ENCODE measurements around the gene ICAM2.
"Not testable (repeated sequence)": the region's sequence is repeated elsewhere in the genome, so short reads cannot be mapped to it uniquely, and the experiment has no call there.

Gene ICAM2

DNA sequence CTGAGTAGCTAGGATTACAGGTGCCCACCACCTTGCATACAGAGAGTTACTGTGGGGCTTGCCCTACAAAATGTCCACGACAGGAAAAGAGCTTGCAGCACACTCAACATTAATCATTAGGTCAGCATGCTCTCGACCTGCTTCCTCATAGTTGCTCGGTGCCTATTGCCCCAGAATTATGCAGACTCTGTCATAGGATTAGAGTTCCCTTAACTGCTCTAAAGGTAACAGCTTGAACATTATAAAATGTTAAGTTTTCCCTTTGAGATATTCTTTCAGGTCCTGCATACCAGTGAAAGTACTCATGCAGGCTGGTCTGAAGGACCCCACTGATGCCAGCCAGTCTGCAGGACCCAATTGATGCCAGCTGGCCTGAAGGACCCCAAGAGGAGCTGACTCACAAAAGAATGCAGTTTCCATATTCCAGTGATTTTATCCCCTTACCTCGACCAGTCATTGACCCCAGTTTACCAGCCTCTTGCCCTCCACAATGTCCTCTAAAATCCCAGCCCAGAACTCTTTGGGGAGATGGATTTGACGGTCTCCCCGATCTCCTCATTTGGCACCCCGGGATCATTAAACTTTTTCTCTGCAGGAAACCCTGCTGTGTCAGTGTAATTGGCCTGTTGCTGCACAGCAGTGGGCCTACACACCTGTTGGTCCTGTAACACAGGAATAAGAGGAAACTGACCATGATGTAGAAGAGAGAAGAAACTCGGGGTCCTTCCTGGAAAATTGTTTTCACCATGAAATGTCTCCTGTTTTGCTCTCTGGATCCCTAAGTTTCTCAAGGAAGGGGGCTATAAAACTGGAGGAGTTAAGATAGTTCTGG is 10.6 kb downstream of the ICAM2 start:
- no peak for DNase-seq (ENCODE audit: low read depth)

DNA sequence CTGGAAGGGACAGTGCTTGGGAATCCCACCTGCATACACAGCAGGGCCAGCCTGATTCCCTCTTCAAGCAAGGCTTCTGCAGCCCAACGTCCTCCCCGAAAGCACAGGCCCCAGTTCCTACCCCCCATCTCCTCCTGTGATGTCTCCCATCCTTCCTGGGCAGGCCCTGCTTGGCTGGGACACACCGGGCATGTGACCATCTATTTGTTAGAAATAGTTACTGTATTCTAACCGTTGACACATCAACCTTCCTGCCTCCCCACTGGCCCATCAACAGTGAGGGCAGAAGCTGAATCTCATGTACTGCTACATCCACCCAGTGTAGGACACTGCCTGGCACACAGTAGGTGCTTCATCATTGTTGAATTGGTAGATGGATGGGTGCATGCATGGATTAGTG is 11.6 kb downstream of the ICAM2 start:
- DNase-seq (ENCODE audit: low read depth), result no peak

DNA sequence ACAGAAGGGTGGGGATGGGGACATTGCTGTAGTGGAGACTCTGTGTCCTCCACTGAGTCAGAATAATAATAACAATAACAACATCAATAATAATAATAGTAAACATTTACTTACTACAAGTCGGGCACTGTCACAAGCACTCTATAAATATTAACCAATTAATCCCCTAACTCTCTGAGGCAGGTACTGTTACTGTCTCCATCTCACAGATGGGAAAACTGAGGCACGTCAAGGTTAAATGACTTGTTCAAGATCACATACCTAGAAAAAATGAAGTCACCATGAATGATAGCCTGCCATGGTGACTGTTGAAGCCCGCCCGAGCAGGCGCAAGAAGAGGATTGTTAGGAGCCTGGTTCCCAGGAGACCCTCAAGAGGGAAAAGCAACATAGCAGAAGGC is 12.1 kb downstream of the ICAM2 start:
- DNase-seq (ENCODE audit: low read depth), result no peak

DNA sequence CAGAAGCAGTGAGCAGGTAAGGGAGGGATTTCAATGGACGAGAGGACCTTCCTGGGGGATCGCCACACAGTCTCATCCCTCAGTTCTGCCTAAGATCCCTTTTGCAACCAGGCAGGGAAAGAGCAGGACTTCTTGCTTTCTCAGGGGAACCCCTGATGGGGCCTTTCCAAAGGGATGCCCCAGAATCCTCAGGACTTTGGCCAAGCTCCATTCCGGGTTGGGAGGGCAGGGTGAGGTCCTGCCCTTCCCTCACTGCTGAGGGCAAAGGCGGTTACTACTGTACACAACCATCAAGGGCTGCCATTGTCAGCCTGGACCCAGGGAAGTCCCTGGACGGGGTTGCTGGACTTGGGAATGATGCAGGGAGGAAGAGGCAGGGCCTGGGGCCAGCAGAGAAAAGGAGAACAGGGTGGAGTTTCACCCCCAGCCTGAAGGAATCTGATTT is 12.6 kb downstream of the ICAM2 start:
- no peak for DNase-seq (ENCODE audit: low read depth)

DNA sequence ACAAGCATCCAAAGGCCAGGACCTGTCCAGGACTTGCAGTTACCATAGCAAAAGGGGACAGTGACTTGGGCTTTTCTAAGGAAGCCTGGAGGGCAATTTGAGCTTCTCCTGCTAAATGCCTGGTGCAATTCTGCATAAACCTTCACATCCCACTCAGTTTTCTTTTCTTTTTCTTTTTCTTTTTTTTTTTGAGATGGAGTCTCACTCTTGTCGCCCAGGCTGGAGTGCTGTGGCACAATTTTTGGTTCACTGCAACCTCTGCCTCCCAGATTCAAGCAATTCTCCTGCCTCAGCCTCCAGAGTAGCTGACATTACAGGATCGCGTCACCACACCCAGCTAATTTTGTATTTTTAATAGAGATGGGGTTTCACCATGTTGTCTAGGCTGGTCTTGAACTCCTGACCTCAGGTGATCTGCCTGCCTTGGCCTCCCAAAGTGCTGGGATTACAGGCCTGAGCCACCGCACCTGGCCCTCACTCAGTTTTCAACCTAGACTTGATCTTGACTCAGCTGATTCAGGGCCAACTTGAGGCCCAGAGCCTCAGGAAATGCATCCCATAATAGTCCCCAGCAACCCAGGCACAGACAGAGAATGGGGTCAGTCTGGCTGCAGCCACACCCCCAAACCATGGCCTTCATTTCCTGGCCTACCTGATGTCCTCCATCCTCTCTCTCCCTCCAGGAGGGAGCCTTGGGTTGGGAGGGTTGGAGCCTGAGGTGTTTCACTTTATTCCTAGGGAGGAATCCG is 13.2 kb downstream of the ICAM2 start:
- DNase-seq (ENCODE audit: low read depth), result not testable (repeated sequence)

DNA sequence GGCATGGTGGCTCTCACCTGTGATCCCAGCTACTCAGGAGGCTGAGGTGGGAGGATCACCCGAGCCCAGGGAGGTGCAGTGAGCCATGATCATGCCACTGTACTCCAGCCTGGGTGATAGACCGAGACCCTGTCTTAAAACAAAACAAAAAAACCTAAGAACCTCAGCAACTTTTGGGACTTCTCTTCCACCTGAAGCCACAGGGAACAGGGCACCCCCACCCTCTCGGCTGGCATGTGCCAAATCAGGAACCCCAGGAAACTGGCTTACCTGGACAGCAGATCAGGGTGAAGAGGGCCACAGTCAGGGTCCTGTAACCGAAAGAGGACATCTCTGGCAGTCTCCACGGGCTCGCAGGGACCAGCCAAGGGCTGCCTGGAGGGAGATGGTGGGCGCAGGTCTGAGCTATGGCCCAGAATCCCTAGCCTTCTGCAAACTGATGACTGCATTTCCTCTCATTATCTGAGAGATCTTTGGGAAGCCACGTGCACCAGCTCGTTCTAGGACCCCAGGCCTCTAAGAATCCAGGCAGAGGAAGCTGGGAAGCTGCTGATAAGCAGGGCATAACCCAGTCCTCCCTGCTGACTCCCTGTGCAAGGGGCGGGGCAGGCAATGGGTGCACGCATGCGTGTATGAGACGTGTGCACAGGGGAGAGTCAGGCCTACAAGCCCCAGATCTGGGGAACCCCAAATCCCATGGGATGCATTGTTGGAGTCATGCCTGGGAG is 13.9 kb downstream of the ICAM2 start:
- DNase-seq (ENCODE audit: low read depth), result no peak

DNA sequence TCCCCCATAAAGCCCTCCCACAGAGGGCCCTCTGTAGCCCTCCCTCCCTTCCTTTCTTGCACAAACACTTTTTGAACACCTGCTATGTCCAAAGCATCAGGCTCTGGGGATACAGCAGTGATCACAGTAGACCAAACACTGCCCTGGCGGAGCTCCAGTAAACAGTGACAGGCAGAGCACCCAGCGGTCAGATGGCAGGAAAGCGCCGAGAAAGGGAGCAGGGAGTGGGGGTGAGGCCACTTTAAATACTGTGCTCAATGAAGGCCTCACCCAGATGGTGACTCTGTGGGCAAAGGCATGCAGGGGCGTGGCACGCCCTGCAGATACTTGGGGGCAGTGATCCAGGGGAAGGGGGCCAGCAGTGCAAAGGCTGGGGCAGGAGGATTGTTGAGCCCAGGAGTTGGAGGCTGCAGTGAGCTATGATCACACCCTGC is 14.7 kb downstream of the ICAM2 start:
- DNase-seq (ENCODE audit: low read depth), result no peak

DNA sequence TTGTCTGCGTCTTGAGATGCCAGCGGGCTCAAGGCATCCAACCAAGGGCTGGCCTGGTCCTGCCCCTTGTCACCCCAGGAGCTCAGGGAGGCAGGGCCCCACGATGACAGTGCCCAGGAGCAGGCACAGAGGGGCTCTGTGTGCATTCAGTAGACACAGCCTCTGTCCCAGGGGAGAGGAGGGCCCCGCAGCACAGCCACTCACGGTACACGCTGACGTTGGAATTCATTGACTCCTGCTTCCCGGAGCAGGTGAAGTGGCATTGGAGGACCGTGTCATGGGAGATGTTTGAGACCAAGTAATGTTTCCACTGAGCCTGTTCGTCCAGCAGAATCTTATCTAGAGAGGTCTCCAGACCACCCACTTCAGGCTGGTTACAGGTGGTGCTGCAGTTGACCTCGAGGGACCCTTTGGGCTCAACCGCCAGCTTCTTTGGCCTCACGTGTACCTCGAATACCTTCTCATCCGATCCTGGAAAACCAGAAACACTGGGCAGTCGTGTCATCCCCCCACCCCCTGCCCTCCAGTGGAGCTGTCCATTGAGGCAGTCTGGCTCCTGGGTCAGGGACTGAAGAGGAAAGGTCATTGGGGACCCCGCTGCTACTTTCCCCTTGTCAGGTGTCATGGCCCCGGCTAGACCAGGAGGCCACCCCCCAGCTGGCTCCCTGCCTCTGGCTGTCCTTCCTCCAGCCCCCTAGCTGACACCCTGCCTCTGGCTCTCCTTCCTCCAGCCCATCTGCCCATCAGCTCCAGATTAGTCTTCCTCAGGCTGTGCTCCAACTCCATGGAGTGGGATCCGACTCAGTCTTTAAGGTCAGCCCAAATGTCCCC is 15.3 kb downstream of the ICAM2 start:
- no peak for DNase-seq (ENCODE audit: low read depth)

DNA sequence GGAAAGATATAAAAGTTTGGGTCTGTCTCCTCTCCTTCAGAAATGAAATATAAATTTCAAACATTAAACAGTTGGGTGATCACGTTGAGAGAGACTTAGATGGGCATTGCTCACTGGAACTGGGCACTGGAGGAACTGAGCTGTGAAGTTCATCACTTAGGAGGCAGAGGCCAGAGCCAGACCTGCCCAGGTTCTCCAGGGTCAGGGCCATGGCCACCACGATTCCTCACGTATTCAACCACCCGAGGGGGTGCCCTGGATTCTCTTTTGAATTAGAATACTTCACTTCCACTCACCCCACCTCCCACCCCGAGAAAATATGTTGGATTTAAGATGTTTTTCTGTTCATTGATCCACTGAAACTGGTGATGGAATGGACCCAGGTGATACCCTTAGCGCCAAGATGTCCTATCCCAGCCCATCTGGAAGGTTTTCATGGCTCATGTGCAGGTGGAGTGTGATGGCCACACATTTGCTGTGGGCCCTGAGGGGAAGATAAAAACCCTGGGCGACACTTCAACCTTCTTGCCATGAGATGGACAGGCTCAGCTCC is 16.1 kb downstream of the ICAM2 start:
- DNase-seq (ENCODE audit: low read depth), result no peak

DNA sequence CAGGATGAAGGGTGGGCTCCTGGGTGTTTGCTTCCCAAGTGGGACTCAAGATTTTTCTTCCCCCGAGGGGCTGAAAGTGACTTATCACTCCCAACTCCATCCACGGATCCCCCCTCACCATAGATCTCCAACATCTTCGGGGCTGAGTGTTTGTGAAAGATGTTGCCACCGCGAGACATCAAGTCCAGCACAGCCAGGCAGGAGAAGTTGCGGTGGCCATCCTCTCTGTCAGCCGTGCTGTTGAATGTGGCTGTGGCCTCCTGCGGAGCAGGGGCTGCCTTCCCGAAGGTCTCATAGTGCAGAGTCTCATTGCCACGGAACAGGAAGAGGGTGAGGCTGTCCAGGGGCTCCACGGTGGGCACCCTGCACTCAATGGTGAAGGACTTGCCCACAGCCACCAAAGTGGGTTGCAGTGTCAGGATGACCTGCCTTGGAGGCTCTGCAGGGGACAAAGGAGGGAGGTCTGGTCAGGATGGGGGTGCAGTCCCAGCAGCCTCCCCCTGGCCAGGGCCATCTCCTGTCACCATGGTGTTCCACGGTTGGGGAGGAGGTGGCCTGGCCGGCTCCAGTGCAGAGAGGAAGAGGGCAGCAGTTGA is 16.8 kb downstream of the ICAM2 start:
- DNase-seq (ENCODE audit: low read depth), result no peak

DNA sequence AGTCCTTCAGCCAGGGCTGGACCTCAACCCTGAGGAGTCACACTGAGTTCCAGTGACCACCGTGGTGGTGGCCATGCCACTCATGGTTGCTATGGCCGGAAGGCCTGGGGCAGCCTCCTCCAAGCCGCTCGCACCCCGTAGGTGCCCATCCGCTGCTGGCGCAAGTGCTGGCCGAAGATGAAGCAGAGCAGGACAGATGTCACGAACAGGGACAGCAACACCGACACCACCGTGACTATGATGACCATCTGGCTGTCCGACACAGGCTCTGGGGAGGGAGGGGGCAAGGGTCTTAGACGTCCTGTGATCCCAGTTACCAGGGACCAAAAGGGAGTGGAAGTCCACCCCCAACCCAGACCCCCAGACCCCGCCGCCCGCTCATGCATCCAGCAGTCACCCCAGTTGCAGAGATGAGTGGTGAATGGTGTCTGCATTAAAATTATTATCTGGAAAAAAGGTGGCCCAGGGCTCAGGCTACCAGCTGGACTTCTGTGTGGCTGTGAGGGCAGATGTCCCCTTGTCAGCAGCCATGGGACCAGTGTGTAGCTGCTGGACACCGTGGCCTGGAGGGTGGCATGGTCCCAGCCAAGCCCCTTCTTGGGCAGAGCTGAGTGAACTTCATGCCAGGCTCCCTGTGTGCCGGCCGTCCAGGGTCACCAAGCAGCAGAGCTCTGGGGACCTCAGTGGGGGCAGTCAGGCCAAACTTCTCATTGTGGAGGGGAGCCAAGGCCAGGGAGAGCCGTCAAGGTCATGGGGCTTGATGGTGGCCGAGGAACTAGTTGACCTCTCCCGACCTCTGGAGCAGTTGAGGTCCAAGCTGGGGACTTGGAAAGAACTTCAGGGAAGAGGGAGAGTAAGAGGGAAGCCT is 17.5 kb downstream of the ICAM2 start:
- no peak for DNase-seq (ENCODE audit: low read depth)

DNA sequence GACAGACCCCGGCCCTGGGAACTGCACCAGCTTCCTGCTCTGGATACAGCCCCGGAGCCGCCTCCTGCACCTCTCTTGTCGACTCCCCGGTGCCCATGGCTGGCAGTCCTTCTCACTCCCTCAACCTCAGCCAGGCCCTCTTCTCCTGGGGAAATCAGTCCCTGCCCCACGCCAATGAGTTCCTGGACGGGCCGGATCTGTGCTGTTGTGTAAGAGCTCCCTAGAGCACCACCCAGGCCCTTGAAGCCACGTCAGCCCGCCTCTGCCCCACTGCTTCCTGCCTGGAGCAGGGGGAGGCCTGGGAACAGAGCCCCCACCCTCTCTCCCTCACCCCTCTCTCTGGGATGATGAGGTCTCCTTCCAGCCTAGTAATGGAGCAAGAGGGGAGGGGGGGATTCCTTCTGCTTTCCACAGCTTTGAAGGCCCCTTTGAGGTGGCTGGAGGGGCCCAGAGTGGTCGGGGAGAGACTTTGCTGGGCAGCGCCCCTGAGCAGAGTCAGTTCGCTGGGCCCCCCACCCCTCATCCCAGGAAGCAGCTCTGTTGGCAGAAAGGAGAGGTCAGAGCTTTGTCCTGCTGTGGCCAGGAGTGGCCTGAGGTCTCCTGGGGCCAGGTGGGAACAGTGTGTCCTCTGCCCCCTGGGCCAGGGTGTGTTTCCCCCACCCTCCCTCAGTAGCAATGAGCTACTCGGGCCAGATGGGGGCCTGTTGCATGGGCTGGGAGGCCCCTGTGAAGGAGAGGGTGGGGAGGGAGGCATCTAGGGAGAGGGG is 18.5 kb downstream of the ICAM2 start:
- DNase-seq (ENCODE audit: low read depth), result no peak

DNA sequence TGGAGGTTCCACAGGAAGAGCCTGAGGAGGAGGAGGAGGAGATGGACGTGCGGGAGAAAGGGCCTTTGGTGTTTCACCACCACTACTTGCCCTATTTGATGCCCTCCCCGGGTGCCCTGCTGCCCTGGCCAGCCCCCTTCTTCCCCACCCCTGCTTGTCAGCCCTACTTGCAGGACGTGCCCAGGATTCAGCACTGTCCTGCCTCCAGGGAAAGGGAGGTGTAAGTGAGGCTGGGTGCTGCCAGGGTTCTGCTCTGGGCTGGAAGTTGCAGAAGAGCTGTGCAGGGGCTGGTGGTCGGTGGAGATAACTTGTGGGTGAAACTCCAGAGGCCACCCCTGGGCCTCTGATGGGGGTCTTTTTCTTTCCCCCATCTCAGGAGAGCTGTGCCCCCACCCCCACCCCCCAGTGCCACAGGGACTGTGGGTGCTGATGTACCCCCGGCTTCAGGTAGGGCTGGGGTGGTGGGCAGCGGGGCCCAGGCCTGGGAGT is 19.3 kb downstream of the ICAM2 start:
- no peak for DNase-seq (ENCODE audit: low read depth)

DNA sequence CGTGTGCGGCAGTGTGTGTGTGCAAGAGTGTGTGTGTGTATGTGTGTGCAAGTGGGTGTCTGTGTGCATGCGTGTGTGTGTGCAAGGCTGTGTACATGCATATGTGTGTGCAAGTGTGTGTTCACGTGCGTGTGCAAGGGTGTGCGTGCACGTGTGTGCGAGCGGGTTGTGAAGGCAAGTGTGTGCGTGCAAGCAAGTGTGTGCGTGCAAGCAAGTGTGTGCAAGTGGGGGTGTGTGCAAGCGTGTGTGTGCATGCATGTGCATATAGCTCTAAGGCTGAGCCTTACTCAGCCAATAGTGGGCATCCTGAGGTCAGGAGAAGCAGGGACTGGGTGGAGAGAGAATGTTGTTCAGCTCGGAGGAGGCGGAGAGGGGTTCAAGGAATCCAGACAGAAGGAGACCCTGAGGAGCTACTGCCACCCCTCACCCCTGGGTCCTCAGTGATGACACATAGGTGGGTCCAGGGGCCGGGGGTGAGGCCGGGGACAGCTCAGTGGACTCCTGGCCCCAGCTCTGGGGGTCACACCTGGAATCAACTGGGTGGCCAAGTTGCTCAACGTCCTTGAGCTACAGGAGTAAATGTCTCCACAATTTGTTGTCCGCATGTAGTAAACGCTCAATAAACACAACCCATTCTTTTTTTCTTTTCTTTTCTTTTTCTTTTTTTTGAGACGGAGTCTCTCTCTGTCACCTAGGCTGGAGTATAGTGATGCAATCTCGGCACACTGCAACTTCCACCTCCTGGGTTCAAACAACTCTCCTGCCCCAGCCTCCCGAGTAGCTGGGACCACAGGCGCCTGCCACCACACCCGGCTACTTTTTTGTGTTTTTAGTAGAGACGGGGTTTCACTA is 20.5 kb downstream of the ICAM2 start:
- no peak for DNase-seq (ENCODE audit: low read depth)

DNA sequence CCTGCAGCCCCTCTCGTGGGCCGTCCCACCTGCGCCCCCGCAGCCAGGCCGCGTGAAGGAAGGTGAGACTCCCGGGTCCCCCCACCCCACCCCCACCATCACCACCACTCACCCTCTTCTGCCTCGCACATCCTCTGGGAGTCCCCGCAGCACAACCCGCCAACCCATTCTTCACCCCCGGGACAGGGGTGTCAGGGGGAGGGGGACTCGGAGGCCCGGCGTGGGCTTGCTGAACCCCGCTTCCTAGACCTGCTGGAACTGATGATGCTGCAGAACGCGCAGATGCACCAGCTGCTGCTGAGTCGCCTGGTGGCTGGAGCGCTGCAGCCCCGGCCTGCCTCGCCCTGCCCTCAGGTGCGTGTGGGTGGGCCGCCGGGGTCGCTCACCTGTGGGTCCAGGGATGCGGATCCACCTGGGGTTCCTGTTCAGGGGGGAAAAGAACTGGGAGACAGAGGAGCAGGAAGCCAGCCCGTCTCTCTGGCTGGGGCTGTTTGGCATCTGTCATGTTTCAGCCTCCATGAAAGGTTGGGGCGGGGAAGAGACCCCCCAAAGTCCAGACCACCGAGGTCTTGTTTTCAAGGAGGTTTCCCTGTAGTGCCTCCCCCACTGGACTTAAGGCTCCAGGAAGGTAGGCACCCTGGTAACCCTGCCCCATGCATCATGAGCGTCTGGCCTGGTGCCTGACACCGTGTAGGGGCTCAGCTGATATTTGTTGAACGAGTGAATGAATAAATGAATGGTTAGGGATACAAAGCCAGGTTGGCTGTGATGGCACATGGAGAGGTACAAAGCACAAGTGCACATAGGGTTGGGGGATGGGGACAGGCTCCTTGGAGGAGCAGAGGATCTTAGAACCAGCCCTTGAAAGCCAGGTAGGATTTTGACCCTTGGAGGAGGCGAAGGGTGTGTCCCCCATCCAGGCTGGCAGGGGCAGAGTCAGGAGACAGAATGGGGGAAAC is 21.4 kb downstream of the ICAM2 start:
- DNase-seq (ENCODE audit: low read depth), result no peak

DNA sequence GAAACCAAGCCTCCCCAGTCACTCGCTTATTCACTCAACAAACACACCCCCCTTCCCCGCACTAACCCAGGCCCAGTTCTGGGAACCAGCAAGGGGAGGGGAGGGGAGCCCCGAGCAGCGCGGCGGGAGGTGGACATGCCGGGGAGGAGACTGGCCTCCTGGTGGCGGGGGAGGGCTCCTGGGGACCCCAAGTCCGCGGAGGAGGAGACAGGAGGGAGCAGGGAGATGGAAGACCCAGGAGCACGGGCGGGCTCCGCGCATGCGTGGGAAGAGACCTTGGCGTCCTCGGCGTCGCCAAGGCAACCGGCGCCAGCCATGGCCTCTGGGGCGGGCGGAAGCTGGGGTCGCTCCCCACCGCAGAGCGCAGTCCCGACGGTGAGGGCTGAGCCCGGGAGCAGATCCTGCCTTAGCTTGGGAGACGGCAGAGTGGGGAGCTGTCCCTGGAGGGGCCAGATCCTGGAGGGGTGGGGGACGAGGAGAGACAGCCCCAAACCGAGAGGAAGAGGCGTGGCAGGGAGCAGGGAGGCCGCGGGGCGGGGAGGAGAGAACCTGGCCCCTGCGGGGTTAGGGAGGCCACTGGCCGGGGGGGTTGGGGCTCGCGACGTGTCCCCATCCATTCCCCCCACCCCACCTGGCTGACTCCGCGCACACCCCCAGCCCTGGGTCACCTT is 22.2 kb downstream of the ICAM2 start, which contains the start of gene PRR29:
PRR29 (plus strand) TSS at position 302 of the 671 bp plus-strand sequence; CDS start at position 316, 14 bp downstream.
- DNase-seq (ENCODE audit: low read depth), result peak; percentile 53

All from stimulated activated CD8-positive, alpha-beta memory T cell treated with anti-CD3 and anti-CD28 coated beads, Interleukin-7, amount 100 ng/mL, for 24 hours (primary cell).